GM12878 (cell line): ENCODE results near the gene NFATC1. TPM values are rescaled to one million over a fixed set of nuclear protein-coding genes. Genes with fewer than 3 reads are reported as not detected.

Source experiments
- ATAC-seq: fragments of 200-7000 bp; cut with Tn5 transposase; 3 replicates; pipeline ENCODE4 v1.9.1; 2020; ENCODE audit warnings: mild to moderate bottlenecking, moderate library complexity
- BruUV-seq: library from RNA; stranded (reverse); fragments of 400-500 nt; replicated peaks from 2 replicates; lab custom pipeline; 2021; lab: Mats Ljungman, UMichigan
- CTCF ChIA-PET: fragments of 300-600 bp; sonication (Branson Sonifier 250); formaldehyde crosslinking; extraction: SDS; loops from one replicate; lab custom pipeline; 2021; ENCODE audit warnings: inconsistent platforms; lab: Yijun Ruan, JAX
- POLR2A ChIA-PET: fragments of 350-600 bp; formaldehyde crosslinking; extraction: SDS; loops from one replicate; lab custom pipeline; 2021; ENCODE audit warnings: inconsistent platforms; lab: Charles Lee
- RAD21 ChIA-PET: fragments of 300-600 bp; sonication (Branson Sonifier 250); formaldehyde crosslinking; loops from one replicate; lab custom pipeline; 2023; ENCODE audit warnings: antibody characterized with exemption; ENCODE audit not compliant: unreplicated experiment; lab: Charles Lee
- SMC1A ChIA-PET: fragments of 300-600 bp; sonication (Branson Sonifier 250); formaldehyde crosslinking; loops from one replicate; lab custom pipeline; 2023; ENCODE audit not compliant: unreplicated experiment, uncharacterized antibody; lab: Charles Lee
- DNase-seq: peaks from one replicate; pipeline ENCODE4 v3.0.0-alpha.2; 2011; ENCODE audit warnings: low read depth, low spot score
- FAIRE-seq: peaks from 3 replicates; lab custom pipeline; 2011; peaks lifted over from hg19 to GRCh38; lab: Jason Lieb, UNC
- H2AFZ ChIP-seq: 2 replicates; pipeline ENCODE4 v1.6.0; 2011; ENCODE audit warnings: low read depth, low read length, control low read depth; ENCODE audit not compliant: control insufficient read depth
- H3K27ac ChIP-seq: 2 replicates; pipeline ENCODE4 v1.5.1; 2011; ENCODE audit warnings: control low read depth; ENCODE audit not compliant: control insufficient read depth, insufficient read depth
- H3K27me3 ChIP-seq, 2 experiments: replicated peaks in 1 of 2; 2 replicates each; pipeline versions ENCODE4 v1.6.0 to v1.6.1; 2011; ENCODE audit warnings: low read length in 1 of 2; ENCODE audit not compliant: control insufficient read depth in 2 of 2, insufficient read depth in 2 of 2
- H3K36me3 ChIP-seq, 2 experiments: 2 replicates each; pipeline ENCODE4 v1.5.1; 2011; ENCODE audit warnings: low read length in 1 of 2; ENCODE audit not compliant: control insufficient read depth in 2 of 2, insufficient read depth in 2 of 2
- H3K4me1 ChIP-seq: 2 replicates; pipeline ENCODE4 v1.6.1; 2011; ENCODE audit warnings: mild to moderate bottlenecking, low read length, moderate library complexity, mixed read lengths; ENCODE audit not compliant: control insufficient read depth, insufficient read depth
- H3K4me2 ChIP-seq: 2 replicates; pipeline ENCODE4 v1.6.0; 2011; ENCODE audit warnings: control low read depth; ENCODE audit not compliant: control insufficient read depth, insufficient read depth
- H3K4me3 ChIP-seq: fragments of 200-600 bp; sonication (generic); 2 replicates; pipeline ENCODE4 v1.5.1; 2016
- H3K79me2 ChIP-seq: 2 replicates; pipeline ENCODE4 v1.6.0; 2011; ENCODE audit warnings: low read length; ENCODE audit not compliant: control insufficient read depth, insufficient read depth
- H3K9ac ChIP-seq: 2 replicates; pipeline ENCODE4 v1.8.0; 2011; ENCODE audit warnings: low read length, control low read depth, mixed read lengths; ENCODE audit not compliant: control insufficient read depth, insufficient read depth
- H3K9me3 ChIP-seq: replicated peaks from 3 replicates; pipeline ENCODE4 v1.5.1; 2011; ENCODE audit warnings: mild to moderate bottlenecking, low read length; ENCODE audit not compliant: control insufficient read depth, insufficient read depth
- H4K20me1 ChIP-seq: 2 replicates; pipeline ENCODE4 v1.6.0; 2011; ENCODE audit not compliant: control insufficient read depth, insufficient read depth
- CHD4 ChIP-seq: fragments of 200-600 bp; sonication (generic); IDR thresholded peaks from 2 replicates; pipeline ENCODE4 v1.6.1; 2016; ENCODE audit warnings: mild to moderate bottlenecking
- EGR1 ChIP-seq, 2 experiments: IDR thresholded peaks; 1 replicate in 1 of 2; 2 replicates in 1 of 2; pipeline ENCODE4 v1.6.1; 2011 to 2012; ENCODE audit warnings: low read depth in 2 of 2, low read length in 2 of 2, borderline replicate concordance in 1 of 2, mild to moderate bottlenecking in 1 of 2, moderate library complexity in 1 of 2
- EP300 ChIP-seq, 2 experiments: fragments of 150-350 bp in 1 of 2; IDR thresholded peaks; 2 replicates each; pipeline ENCODE4 v1.6.1; 2011 to 2012; ENCODE audit warnings: low read depth in 2 of 2, low read length in 2 of 2, borderline replicate concordance in 1 of 2, improper control_type of control experiment in 1 of 2, inconsistent platforms in 1 of 2; ENCODE audit not compliant: control insufficient read depth in 1 of 2
- EZH2 ChIP-seq: IDR thresholded peaks from 2 replicates; pipeline ENCODE4 v1.6.1; 2012; ENCODE audit warnings: low read depth, mild to moderate bottlenecking, control low read depth, inconsistent platforms, low read length, borderline replicate concordance; ENCODE audit not compliant: control insufficient read depth
- JUNB ChIP-seq: IDR thresholded peaks from 2 replicates; pipeline ENCODE4 v1.6.1; 2016; ENCODE audit warnings: antibody characterized with exemption, mild to moderate bottlenecking
- LARP7 ChIP-seq: fragments of 450-650 bp; IDR thresholded peaks from 2 replicates; pipeline ENCODE4 v1.6.1; 2017; ENCODE audit warnings: mild to moderate bottlenecking
- USF1 ChIP-seq: IDR thresholded peaks from 2 replicates; pipeline ENCODE4 v1.6.1; 2011; ENCODE audit warnings: borderline replicate concordance, low read depth, mild to moderate bottlenecking, moderate library complexity, mixed read lengths, low read length; ENCODE audit not compliant: insufficient read depth; ENCODE audit errors: extremely low read length
- WGBS: methylation state at CpG from one replicate; pipeline ENCODE4 v1.1.6; 2016; ENCODE audit warnings: low lambda C conversion rate; ENCODE audit not compliant: insufficient replicate concordance, insufficient coverage; ENCODE audit errors: missing lambda C conversion rate; 5-methylcytosine and 5-hydroxymethylcytosine counted together
- in situ Hi-C: fragments of 300-500 bp; cut with MboI; formaldehyde crosslinking; loops from 9 replicates; pipeline ENCODE4 v1.14.3; 2018; ENCODE audit warnings: mixed read lengths
- intact Hi-C: fragments of 100-400 bp; cut with micrococcal nuclease; formaldehyde crosslinking; loops from one replicate; pipeline ENCODE4 v1.14.2; 2022; ENCODE audit not compliant: unreplicated experiment
- polyA plus RNA-seq, 11 experiments: library from polyadenylated mRNA; depleted of rRNA in 4 of 11; unstranded in 6 of 11; stranded (reverse) in 5 of 11; fragments of >200 nt; fragmentation: Nextera tagmentation in 4 of 11; fragmentation: Illumina TruSeq in 1 of 11; extraction: Ambion mirVana in 4 of 11; extraction: Trizol in 1 of 11; gene quantifications; 1 replicate in 1 of 11; 2 replicates in 10 of 11; pipeline versions ENCODE4 v1.2.1 to v1.2.3, GENCODE V29; 2011 to 2016; ENCODE audit warnings: inconsistent platforms in 2 of 11, missing spikeins in 2 of 11, low read depth in 1 of 11
- total RNA-seq, 4 experiments: library from RNA; depleted of rRNA in 3 of 4; stranded (reverse); fragments of >200 nt in 3 of 4; fragmentation: Illumina TruSeq in 1 of 4; extraction: Trizol in 1 of 4; gene quantifications; 2 replicates each; pipeline versions ENCODE4 v1.2.1 to v1.2.3, GENCODE V29; 2013 to 2021
- TF ChIP-seq, protein P1 (sequence below): fragments of 450-650 bp; conservative IDR thresholded peaks from 2 replicates; pipeline ENCODE4 v1.6.1; 2017; ENCODE audit warnings: mild to moderate bottlenecking, moderate library complexity
- TF ChIP-seq, protein P2 (sequence below): fragments of 450-650 bp; IDR thresholded peaks from 2 replicates; pipeline ENCODE4 v1.6.1; 2018; ENCODE audit warnings: borderline replicate concordance, mild to moderate bottlenecking; ENCODE audit not compliant: partially characterized antibody
- TF ChIP-seq, protein P3 (sequence below): fragments of 450-650 bp; IDR thresholded peaks from 2 replicates; pipeline ENCODE4 v1.6.1; 2018; ENCODE audit warnings: mild to moderate bottlenecking, low read depth, moderate library complexity; ENCODE audit not compliant: partially characterized antibody

Gene NFATC1
- total and polyA plus RNA-seq, 10 of the 15 experiments (the other 5 are each of a cell fraction or from before 2014, with no cell fraction given): 0.84 to 20.8 (median 5.1) TPM

- TF ChIP-seq USF1: no peak
Measured at GRCh38 chr18:79478484-79479115, 82.9 kb downstream of the NFATC1 start (continued).

DNA sequence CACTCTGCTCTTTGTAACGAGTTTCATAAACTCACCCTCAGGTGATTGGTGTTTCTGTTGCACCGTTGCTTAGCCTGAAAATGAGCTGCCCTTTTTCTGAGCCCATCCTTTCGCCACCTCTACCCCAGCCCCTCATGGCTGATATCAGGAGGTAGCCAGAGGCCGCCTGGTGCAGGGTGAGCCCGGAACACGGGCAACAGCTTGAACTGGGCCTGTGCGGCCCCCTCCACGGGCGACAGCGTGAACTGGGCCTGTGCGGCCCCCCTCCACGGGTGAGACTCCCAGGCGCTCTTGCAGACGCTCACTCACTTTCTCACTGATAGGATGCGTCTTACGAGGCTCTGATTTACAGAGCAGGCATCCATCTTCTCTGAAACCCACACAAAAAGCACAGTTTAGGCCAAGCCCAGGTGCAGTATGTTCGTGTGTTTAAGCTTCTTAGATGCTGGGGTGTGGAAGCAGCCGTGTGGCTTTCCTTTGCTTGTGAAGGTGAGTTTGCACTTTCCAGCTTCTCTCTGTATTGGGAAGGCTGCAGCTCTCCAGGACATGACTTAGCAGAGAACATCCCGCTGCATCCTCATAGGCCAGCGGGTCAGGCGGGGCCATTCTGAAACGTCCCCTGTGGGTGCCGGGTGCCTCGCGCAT lies 83.5 kb downstream of the NFATC1 start:
- POLR2A ChIA-PET: no interaction called here
- RAD21 ChIA-PET: no interaction called here
- ATAC-seq: no peak

More for the DNA sequence above, 83.5 kb downstream of the NFATC1 start:
- no peaks in the 10 kb centered on the region for H3K4me1 ChIP-seq
- in situ Hi-C loops (no loop called here), intact Hi-C loops (no loop called here)
- H3K9me3 ChIP-seq: peaks cover 2% of the 10 kb centered on the region; the same call in 1 of the 3 replicates
- H3K4me3 ChIP-seq: no peak overlapping the region
- no peaks in the 10 kb centered on the region for H3K27me3 ChIP-seq
- TF ChIP-seq EZH2: no peak
- TF ChIP-seq, protein P1, sequence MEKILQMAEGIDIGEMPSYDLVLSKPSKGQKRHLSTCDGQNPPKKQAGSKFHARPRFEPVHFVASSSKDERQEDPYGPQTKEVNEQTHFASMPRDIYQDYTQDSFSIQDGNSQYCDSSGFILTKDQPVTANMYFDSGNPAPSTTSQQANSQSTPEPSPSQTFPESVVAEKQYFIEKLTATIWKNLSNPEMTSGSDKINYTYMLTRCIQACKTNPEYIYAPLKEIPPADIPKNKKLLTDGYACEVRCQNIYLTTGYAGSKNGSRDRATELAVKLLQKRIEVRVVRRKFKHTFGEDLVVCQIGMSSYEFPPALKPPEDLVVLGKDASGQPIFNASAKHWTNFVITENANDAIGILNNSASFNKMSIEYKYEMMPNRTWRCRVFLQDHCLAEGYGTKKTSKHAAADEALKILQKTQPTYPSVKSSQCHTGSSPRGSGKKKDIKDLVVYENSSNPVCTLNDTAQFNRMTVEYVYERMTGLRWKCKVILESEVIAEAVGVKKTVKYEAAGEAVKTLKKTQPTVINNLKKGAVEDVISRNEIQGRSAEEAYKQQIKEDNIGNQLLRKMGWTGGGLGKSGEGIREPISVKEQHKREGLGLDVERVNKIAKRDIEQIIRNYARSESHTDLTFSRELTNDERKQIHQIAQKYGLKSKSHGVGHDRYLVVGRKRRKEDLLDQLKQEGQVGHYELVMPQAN: no peak
- TF ChIP-seq CHD4: no peak
- TF ChIP-seq LARP7: no peak
- no peak for TF ChIP-seq EGR1 (IDR thresholded peaks at IDR 0.05; ENCODE audit: borderline replicate concordance in 1 of 2, low read depth in 2 of 2, low read length in 2 of 2)
- TF ChIP-seq EP300 (IDR thresholded peaks at IDR 0.05; ENCODE audit: borderline replicate concordance in 1 of 2, control insufficient read depth in 1 of 2, low read depth in 2 of 2, low read length in 2 of 2): no peak
- TF ChIP-seq, protein P2, sequence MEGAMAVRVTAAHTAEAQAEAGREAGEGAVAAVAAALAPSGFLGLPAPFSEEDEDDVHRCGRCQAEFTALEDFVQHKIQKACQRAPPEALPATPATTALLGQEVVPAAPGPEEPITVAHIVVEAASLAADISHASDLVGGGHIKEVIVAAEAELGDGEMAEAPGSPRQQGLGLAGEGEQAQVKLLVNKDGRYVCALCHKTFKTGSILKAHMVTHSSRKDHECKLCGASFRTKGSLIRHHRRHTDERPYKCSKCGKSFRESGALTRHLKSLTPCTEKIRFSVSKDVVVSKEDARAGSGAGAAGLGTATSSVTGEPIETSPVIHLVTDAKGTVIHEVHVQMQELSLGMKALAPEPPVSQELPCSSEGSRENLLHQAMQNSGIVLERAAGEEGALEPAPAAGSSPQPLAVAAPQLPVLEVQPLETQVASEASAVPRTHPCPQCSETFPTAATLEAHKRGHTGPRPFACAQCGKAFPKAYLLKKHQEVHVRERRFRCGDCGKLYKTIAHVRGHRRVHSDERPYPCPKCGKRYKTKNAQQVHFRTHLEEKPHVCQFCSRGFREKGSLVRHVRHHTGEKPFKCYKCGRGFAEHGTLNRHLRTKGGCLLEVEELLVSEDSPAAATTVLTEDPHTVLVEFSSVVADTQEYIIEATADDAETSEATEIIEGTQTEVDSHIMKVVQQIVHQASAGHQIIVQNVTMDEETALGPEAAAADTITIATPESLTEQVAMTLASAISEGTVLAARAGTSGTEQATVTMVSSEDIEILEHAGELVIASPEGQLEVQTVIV: no peak
- TF ChIP-seq, protein P3, sequence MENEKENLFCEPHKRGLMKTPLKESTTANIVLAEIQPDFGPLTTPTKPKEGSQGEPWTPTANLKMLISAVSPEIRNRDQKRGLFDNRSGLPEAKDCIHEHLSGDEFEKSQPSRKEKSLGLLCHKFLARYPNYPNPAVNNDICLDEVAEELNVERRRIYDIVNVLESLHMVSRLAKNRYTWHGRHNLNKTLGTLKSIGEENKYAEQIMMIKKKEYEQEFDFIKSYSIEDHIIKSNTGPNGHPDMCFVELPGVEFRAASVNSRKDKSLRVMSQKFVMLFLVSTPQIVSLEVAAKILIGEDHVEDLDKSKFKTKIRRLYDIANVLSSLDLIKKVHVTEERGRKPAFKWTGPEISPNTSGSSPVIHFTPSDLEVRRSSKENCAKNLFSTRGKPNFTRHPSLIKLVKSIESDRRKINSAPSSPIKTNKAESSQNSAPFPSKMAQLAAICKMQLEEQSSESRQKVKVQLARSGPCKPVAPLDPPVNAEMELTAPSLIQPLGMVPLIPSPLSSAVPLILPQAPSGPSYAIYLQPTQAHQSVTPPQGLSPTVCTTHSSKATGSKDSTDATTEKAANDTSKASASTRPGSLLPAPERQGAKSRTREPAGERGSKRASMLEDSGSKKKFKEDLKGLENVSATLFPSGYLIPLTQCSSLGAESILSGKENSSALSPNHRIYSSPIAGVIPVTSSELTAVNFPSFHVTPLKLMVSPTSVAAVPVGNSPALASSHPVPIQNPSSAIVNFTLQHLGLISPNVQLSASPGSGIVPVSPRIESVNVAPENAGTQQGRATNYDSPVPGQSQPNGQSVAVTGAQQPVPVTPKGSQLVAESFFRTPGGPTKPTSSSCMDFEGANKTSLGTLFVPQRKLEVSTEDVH: no peak
- TF ChIP-seq JUNB: no peak
- no peak overlapping the region for H3K4me2 ChIP-seq
- no peak overlapping the region for H3K27ac ChIP-seq
- no TSS peak for BruUV-seq
- DNase-seq (no peak), FAIRE-seq (no peak)
- ChIA-PET CTCF (no interaction called here), SMC1A (no interaction called here)
- WGBS: 79% methylated on average over 25 of the region's 25 CpGs
- H2AFZ ChIP-seq: no peak overlapping the region
- H3K9ac ChIP-seq: no peak overlapping the region
- H3K36me3 ChIP-seq: no peaks in the 10 kb centered on the region
- H4K20me1 ChIP-seq: no peaks in the 10 kb centered on the region
- H3K79me2 ChIP-seq: no peaks in the 10 kb centered on the region
